Trophoblast cell (in vitro differentiated cells and primary cell): Measurements from ENCODE around the gene MMS19.
A peak's percentile ranks its signal among the peaks of the same experiment; 100 is the strongest.

Source experiments
- DNase-seq, 2 donors: peaks; one replicate each; pipeline ENCODE4 v3.0.0-alpha.2; 2016
- H2AFZ ChIP-seq: 2 replicates; pipeline ENCODE4 v1.6.1; 2013; ENCODE audit warnings: low read length, moderate library complexity, mild to moderate bottlenecking; ENCODE audit not compliant: insufficient read depth, poor library complexity
- H2AK5ac ChIP-seq: 2 replicates; pipeline ENCODE4 v1.6.1; 2013; ENCODE audit warnings: mild to moderate bottlenecking, low read length
- H2BK120ac ChIP-seq: 2 replicates; pipeline ENCODE4 v1.6.1; 2013; ENCODE audit warnings: low read length, mild to moderate bottlenecking, moderate library complexity; ENCODE audit not compliant: insufficient read depth, poor library complexity
- H2BK12ac ChIP-seq: 2 replicates; pipeline ENCODE4 v1.6.1; 2013; ENCODE audit warnings: mild to moderate bottlenecking, low read length, moderate library complexity
- H2BK5ac ChIP-seq: 2 replicates; pipeline ENCODE4 v1.6.1; 2013; ENCODE audit warnings: low read length, low read depth, moderate library complexity, mild to moderate bottlenecking; ENCODE audit not compliant: poor library complexity
- H3K14ac ChIP-seq: 2 replicates; pipeline ENCODE4 v1.6.1; 2013; ENCODE audit warnings: mild to moderate bottlenecking, low read length
- H3K18ac ChIP-seq: 2 replicates; pipeline ENCODE4 v1.6.1; 2013; ENCODE audit warnings: mild to moderate bottlenecking, low read length
- H3K23ac ChIP-seq: 2 replicates; pipeline ENCODE4 v1.6.1; 2013; ENCODE audit warnings: low read length
- H3K27ac ChIP-seq: 2 replicates; pipeline ENCODE4 v1.5.1; 2013; ENCODE audit warnings: low read depth, mild to moderate bottlenecking, inconsistent platforms, low read length, moderate library complexity
- H3K27me3 ChIP-seq: 2 replicates; pipeline ENCODE4 v1.6.1; 2013; ENCODE audit warnings: inconsistent platforms, mild to moderate bottlenecking, low read length, moderate library complexity; ENCODE audit not compliant: insufficient read depth
- H3K36me3 ChIP-seq, 2 experiments: 1 replicate in 1 of 2; 2 replicates in 1 of 2; pipeline ENCODE4 v1.6.1; 2013; ENCODE audit warnings: low read length in 2 of 2, mild to moderate bottlenecking in 2 of 2, moderate library complexity in 1 of 2; ENCODE audit not compliant: insufficient read depth in 2 of 2, control insufficient read depth in 1 of 2
- H3K4ac ChIP-seq: 2 replicates; pipeline ENCODE4 v1.6.1; 2013; ENCODE audit warnings: low read depth, mild to moderate bottlenecking, low read length, moderate library complexity
- H3K4me1 ChIP-seq, 2 experiments: 1 replicate in 1 of 2; 2 replicates in 1 of 2; pipeline ENCODE4 v1.6.1; 2013; ENCODE audit warnings: low read length in 2 of 2, mild to moderate bottlenecking in 2 of 2, moderate library complexity in 1 of 2; ENCODE audit not compliant: insufficient read depth in 2 of 2, control insufficient read depth in 1 of 2
- H3K4me2 ChIP-seq: 2 replicates; pipeline ENCODE4 v1.6.1; 2013; ENCODE audit warnings: inconsistent platforms, mild to moderate bottlenecking, low read length, moderate library complexity
- H3K4me3 ChIP-seq: 2 replicates; pipeline ENCODE4 v1.5.1; 2013; ENCODE audit warnings: mild to moderate bottlenecking, low read depth, low read length, inconsistent platforms
- H3K79me1 ChIP-seq: one replicate; pipeline ENCODE4 v1.6.1; 2013; ENCODE audit warnings: low read length
- H3K79me2 ChIP-seq: 2 replicates; pipeline ENCODE4 v1.6.1; 2013; ENCODE audit warnings: low read length, mild to moderate bottlenecking; ENCODE audit not compliant: control insufficient read depth, insufficient read depth, poor library complexity
- H3K9ac ChIP-seq: 2 replicates; pipeline ENCODE4 v1.6.1; 2013; ENCODE audit warnings: mild to moderate bottlenecking, low read length
- H3K9me3 ChIP-seq: 2 replicates; pipeline ENCODE4 v1.6.1; 2013; ENCODE audit warnings: low read depth, mild to moderate bottlenecking, control low read depth, inconsistent platforms, low read length; ENCODE audit not compliant: insufficient read depth
- H4K12ac ChIP-seq: 2 replicates; pipeline ENCODE4 v1.6.1; 2013; ENCODE audit warnings: low read depth, mild to moderate bottlenecking, low read length, moderate library complexity
- H4K8ac ChIP-seq: 2 replicates; pipeline ENCODE4 v1.6.1; 2013; ENCODE audit warnings: low read depth, mild to moderate bottlenecking, low read length, moderate library complexity
- H4K91ac ChIP-seq: one replicate; pipeline ENCODE4 v1.6.1; 2013; ENCODE audit warnings: low read depth, mild to moderate bottlenecking, low read length, moderate library complexity
- WGBS: extraction: QIAGEN DNeasy Blood & Tissue Kit; methylation state at CpG from one replicate; pipeline ENCODE4 v1.1.7; 2013; ENCODE audit warnings: missing lambda C conversion rate; ENCODE audit not compliant: insufficient read length, insufficient coverage; ENCODE audit errors: extremely low coverage; 5-methylcytosine and 5-hydroxymethylcytosine counted together

MMS19 gene

DNA sequence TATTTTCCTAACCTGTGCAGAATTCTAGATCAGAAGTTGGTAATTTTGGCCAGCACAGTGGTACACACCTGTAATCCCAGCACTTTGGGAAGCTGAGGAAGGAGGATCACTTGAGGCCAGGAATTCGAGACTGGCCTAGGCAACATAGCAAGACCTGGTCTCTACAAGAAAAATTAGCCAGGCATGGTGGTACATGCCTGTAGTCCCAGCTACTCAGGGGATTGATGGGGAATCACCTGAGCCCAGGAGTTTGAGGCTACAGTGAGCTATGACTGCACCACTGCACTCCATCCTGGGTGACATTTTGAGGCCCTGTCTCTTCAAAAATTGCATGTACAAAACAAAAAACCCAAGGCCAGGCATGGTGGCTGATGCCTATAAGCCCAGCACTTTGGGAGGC, 63.7 kb downstream of the MMS19 start:
- Histone ChIP-seq H3K14ac (no peak overlapping the region), H3K4me2 (no peak overlapping the region), H3K9me3 (no peaks in the 10 kb centered on the region), H4K91ac (no peak overlapping the region), H4K8ac (no peak overlapping the region), H3K4ac (no peak overlapping the region), H3K18ac (no peak overlapping the region), H3K23ac (no peak overlapping the region), H2BK5ac (no peak overlapping the region), H2AK5ac (no peak overlapping the region), H3K27ac (no peak overlapping the region), H2BK120ac (no peak overlapping the region), H3K4me3 (no peak overlapping the region), H2BK12ac (no peak overlapping the region), H3K79me2 (no peaks in the 10 kb centered on the region), H3K4me1 (no peaks in the 10 kb centered on the region), H2AFZ (no peak overlapping the region), H3K9ac (no peak overlapping the region), H4K12ac (no peak overlapping the region), H3K36me3 (peaks cover 40 to 57% of the 10 kb centered on the region in 2 experiments), H3K79me1 (no peaks in the 10 kb centered on the region), H3K27me3 (no peaks in the 10 kb centered on the region)
- DNase-seq = no peak
- no CpG with 5 or more reads among the region's 1 CpG for WGBS

DNA sequence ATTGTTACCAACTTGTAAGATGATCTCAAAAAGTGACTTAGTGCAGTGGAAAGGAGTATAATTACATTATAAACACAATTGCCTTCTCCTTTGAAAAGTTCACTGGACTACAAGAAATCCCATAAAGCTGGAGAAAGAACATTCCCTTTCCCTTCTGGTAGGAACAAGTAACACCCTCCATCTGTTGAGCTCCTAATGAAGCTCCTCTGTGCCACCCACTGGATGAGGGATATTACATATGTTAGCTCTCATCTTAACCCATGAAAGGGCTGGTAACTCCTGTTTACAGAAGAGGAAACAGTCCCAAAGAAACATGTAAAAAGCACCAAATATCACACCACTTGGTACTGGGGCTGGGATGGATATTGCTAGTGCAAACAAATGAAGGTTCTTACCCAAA, 64.2 kb downstream of the MMS19 start:
- H2BK120ac ChIP-seq = no peak overlapping the region
- H3K23ac ChIP-seq = no peak overlapping the region
- no peak overlapping the region for H2AK5ac ChIP-seq
- H3K36me3 ChIP-seq = peaks cover 42 to 56% of the 10 kb centered on the region in 2 experiments
- H3K9me3 ChIP-seq = no peaks in the 10 kb centered on the region
- no peak overlapping the region for H3K27ac ChIP-seq
- no peaks in the 10 kb centered on the region for H3K27me3 ChIP-seq
- H3K79me1 ChIP-seq = no peaks in the 10 kb centered on the region
- no peak overlapping the region for H4K8ac ChIP-seq
- no peak overlapping the region for H3K4me3 ChIP-seq
- no peak overlapping the region for H3K14ac ChIP-seq
- no peak overlapping the region for H4K12ac ChIP-seq
- H3K79me2 ChIP-seq = peaks cover 1% of the 10 kb centered on the region
- no peak overlapping the region for H3K9ac ChIP-seq
- H3K4me1 ChIP-seq = no peaks in the 10 kb centered on the region
- H3K4ac ChIP-seq = no peak overlapping the region
- no peak overlapping the region for H2BK12ac ChIP-seq
- no peak overlapping the region for H3K4me2 ChIP-seq
- no peak overlapping the region for H2BK5ac ChIP-seq
- H3K18ac ChIP-seq = no peak overlapping the region
- H2AFZ ChIP-seq = no peak overlapping the region
- H4K91ac ChIP-seq = no peak overlapping the region
- no peak for DNase-seq

DNA sequence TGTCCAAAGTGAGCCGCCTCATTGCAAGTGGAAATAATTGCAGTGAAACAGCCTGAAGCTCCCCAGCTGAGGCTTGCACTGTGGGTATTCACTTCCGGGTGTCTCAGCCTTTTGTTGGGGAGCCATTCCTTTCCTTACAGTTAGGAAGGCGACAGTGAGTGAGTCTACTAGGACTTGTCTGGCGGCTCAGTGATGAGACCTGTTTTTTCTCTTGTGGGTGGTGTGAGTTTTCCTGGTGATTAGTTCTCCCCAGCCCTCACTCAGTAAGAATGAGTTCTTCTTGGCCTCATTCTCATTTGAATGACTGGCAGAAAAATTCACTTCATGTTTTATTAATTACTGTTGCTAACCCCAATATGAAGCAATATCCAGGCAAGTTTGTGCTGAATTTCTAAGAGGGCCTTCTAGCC, 69.6 kb downstream of the MMS19 start:
- H2BK120ac ChIP-seq = no peak overlapping the region
- H3K4me3 ChIP-seq = no peak overlapping the region
- no peak overlapping the region for H4K91ac ChIP-seq
- no peak overlapping the region for H3K9ac ChIP-seq
- peak overlapping the region; percentile 70 for H3K4me2 ChIP-seq
- peaks cover 12% of the 10 kb centered on the region for H3K79me1 ChIP-seq
- peaks cover 14% of the 10 kb centered on the region for H3K79me2 ChIP-seq
- H3K23ac ChIP-seq = no peak overlapping the region
- no peak overlapping the region for H2BK12ac ChIP-seq
- H4K12ac ChIP-seq = no peak overlapping the region
- peaks cover 15 to 25% of the 10 kb centered on the region in 2 experiments for H3K36me3 ChIP-seq
- DNase-seq = no peak
- no peak overlapping the region for H3K18ac ChIP-seq
- H3K4me1 ChIP-seq = peaks cover 2 to 5% of the 10 kb centered on the region in 2 experiments
- H3K9me3 ChIP-seq = no peaks in the 10 kb centered on the region
- no peak overlapping the region for H3K14ac ChIP-seq
- peak overlapping the region; percentile 57 for H3K4ac ChIP-seq
- no peak overlapping the region for H4K8ac ChIP-seq
- peak overlapping the region; percentile 37 for H3K27ac ChIP-seq
- no peaks in the 10 kb centered on the region for H3K27me3 ChIP-seq
- no peak overlapping the region for H2BK5ac ChIP-seq
- no peak overlapping the region for H2AK5ac ChIP-seq
- no CpG with 5 or more reads among the region's 4 CpGs for WGBS
- no peak overlapping the region for H2AFZ ChIP-seq

DNA sequence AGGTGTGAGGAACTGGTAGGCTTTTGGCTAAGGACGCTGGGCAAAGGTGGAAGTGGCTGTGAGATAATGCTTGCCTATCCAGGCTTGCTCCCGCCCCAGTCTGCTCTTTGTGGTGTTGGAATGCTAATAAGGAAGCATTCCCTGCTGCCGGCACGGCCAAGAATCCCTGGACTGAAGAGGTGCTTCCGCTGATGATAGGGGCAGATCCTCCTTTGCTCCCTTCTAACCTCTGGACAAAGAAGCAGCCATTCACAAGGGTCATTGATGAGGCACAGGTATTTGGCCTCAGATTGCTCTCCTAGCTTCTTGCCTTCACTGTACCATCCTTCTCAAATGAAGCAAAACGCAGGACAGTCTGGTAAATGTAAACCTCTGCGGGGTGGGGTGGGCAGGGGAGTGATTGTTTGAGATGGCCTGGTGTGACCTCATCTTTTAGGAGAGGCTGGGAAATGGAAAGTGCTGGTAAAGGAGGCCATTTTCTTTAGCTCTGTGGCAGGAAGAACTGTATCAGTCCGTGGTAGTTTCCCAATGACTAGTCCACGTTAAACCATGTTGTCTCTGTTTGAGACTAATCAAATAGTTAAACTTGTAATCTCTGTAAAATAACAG, 70.5 kb downstream of the MMS19 start:
- Histone ChIP-seq H3K9ac (no peak overlapping the region), H3K79me1 (peaks cover 12% of the 10 kb centered on the region), H2BK5ac (no peak overlapping the region), H3K9me3 (no peaks in the 10 kb centered on the region), H4K8ac (no peak overlapping the region), H4K12ac (peak overlapping the region; percentile 0), H3K4me2 (peak overlapping the region; percentile 60), H3K4me3 (peak overlapping the region; percentile 34), H3K23ac (no peak overlapping the region), H3K79me2 (peaks cover 14% of the 10 kb centered on the region), H3K4ac (peak overlapping the region; percentile 29), H2BK120ac (no peak overlapping the region), H2BK12ac (no peak overlapping the region), H3K27ac (peak overlapping the region; percentile 60), H3K36me3 (peaks cover 12 to 21% of the 10 kb centered on the region in 2 experiments), H3K4me1 (peaks cover 2 to 5% of the 10 kb centered on the region in 2 experiments), H3K14ac (peak overlapping the region; percentile 6), H3K18ac (no peak overlapping the region), H2AK5ac (no peak overlapping the region), H3K27me3 (no peaks in the 10 kb centered on the region), H4K91ac (no peak overlapping the region), H2AFZ (no peak overlapping the region)
- WGBS = no CpG with 5 or more reads among the region's 9 CpGs
- DNase-seq = peak; percentile 64 to 74
